HepG2 (cell line): ENCODE measurements around the gene GPR148. TPM values are rescaled to one million over a fixed set of nuclear protein-coding genes. Genes with fewer than 3 reads are reported as not detected.
A peak's percentile ranks its signal among the peaks of the same experiment; 100 is the strongest.

Source experiments
- ARNT2 ChIP-seq: sonication (generic); formaldehyde crosslinking; IDR thresholded peaks from 2 replicates; pipeline ENCODE4 v1.8.0; 2022; ENCODE audit warnings: mild to moderate bottlenecking, low read depth, missing genetic modification reagents, moderate library complexity
- DDIT3 ChIP-seq: sonication (generic); formaldehyde crosslinking; IDR thresholded peaks from 2 replicates; pipeline ENCODE4 v1.4.0; 2020; ENCODE audit warnings: mild to moderate bottlenecking, missing genetic modification reagents
- ERF ChIP-seq: IDR thresholded peaks from 2 replicates; pipeline ENCODE4 v1.6.1; 2018; ENCODE audit warnings: missing biosample characterization, missing genetic modification reagents
- FOSL1 ChIP-seq: sonication (generic); formaldehyde crosslinking; IDR thresholded peaks from 2 replicates; pipeline ENCODE4 v1.9.0; 2021; ENCODE audit warnings: missing genetic modification reagents, borderline replicate concordance
- GZF1 ChIP-seq: sonication (generic); formaldehyde crosslinking; IDR thresholded peaks from 2 replicates; pipeline ENCODE4 v1.5.1; 2020; ENCODE audit warnings: mild to moderate bottlenecking, missing genetic modification reagents
- HES4 ChIP-seq: sonication (generic); formaldehyde crosslinking; IDR thresholded peaks from 2 replicates; pipeline ENCODE4 v1.9.0; 2021; ENCODE audit warnings: mild to moderate bottlenecking, missing genetic modification reagents, borderline replicate concordance
- POLR2A ChIP-seq, 2 experiments: IDR thresholded peaks; 2 replicates each; pipeline ENCODE4 v1.6.1; 2011; ENCODE audit warnings: low read depth in 2 of 2, low read length in 2 of 2, mild to moderate bottlenecking in 1 of 2, moderate library complexity in 1 of 2; ENCODE audit not compliant: insufficient read depth in 1 of 2
- RELA ChIP-seq: sonication (generic); formaldehyde crosslinking; IDR thresholded peaks from 2 replicates; pipeline ENCODE4 v1.4.0; 2020; ENCODE audit warnings: missing genetic modification reagents
- SALL2 ChIP-seq: sonication (generic); formaldehyde crosslinking; IDR thresholded peaks from 2 replicates; pipeline ENCODE4 v1.8.1; 2023; ENCODE audit warnings: mild to moderate bottlenecking, missing genetic modification reagents, inconsistent platforms
- SAP130 ChIP-seq: IDR thresholded peaks from 2 replicates; pipeline ENCODE4 v1.6.1; 2016; ENCODE audit warnings: low read depth
- SOX5 ChIP-seq: IDR thresholded peaks from 2 replicates; pipeline ENCODE4 v1.6.1; 2016; ENCODE audit warnings: borderline replicate concordance
- TARDBP ChIP-seq: sonication (generic); formaldehyde crosslinking; IDR thresholded peaks from 2 replicates; pipeline ENCODE4 v1.8.0; 2022; ENCODE audit warnings: mild to moderate bottlenecking, missing genetic modification reagents
- TCF7L2 ChIP-seq: IDR thresholded peaks from 2 replicates; pipeline ENCODE4 v1.6.1; 2011; ENCODE audit warnings: mild to moderate bottlenecking, low read depth, low read length, moderate library complexity
- TMF1 ChIP-seq: sonication (generic); formaldehyde crosslinking; IDR thresholded peaks from 2 replicates; pipeline ENCODE4 v1.8.1; 2022; ENCODE audit warnings: low read depth, missing genetic modification reagents
- USF2 ChIP-seq, 2 experiments: sonication (generic) in 1 of 2; formaldehyde crosslinking in 1 of 2; IDR thresholded peaks; 2 replicates each; pipeline versions ENCODE4 v1.5.1 to v1.6.1; 2011 to 2020; ENCODE audit warnings: borderline replicate concordance in 1 of 2, low read depth in 1 of 2, low read length in 1 of 2, mild to moderate bottlenecking in 1 of 2, missing genetic modification reagents in 1 of 2, moderate library complexity in 1 of 2
- ZBTB33 ChIP-seq: sonication (generic); formaldehyde crosslinking; IDR thresholded peaks from 2 replicates; pipeline ENCODE4 v1.4.0; 2020; ENCODE audit warnings: missing genetic modification reagents
- ZBTB38 ChIP-seq: sonication (generic); formaldehyde crosslinking; IDR thresholded peaks from 2 replicates; pipeline ENCODE4 v1.5.1; 2020; ENCODE audit warnings: mild to moderate bottlenecking, missing genetic modification reagents
- ZFYVE20 ChIP-seq: sonication (generic); formaldehyde crosslinking; IDR thresholded peaks from 2 replicates; pipeline ENCODE4 v1.8.0; 2023; ENCODE audit warnings: low read depth, mild to moderate bottlenecking, moderate library complexity, missing genetic modification reagents, borderline replicate concordance
- ZNF382 ChIP-seq: sonication (generic); formaldehyde crosslinking; IDR thresholded peaks from 2 replicates; pipeline ENCODE4 v1.5.0; 2020; ENCODE audit warnings: missing genetic modification reagents, mild to moderate bottlenecking, borderline replicate concordance
- ZNF441 ChIP-seq: sonication (generic); formaldehyde crosslinking; IDR thresholded peaks from 2 replicates; pipeline ENCODE4 v1.7.0; 2021; ENCODE audit warnings: missing genetic modification reagents, borderline replicate concordance
- ZNF629 ChIP-seq: sonication (generic); formaldehyde crosslinking; conservative IDR thresholded peaks from 2 replicates; pipeline ENCODE4 v1.5.0; 2020; ENCODE audit warnings: missing genetic modification reagents
- ZNF674 ChIP-seq: sonication (generic); formaldehyde crosslinking; IDR thresholded peaks from 2 replicates; pipeline ENCODE4 v1.5.0; 2020; ENCODE audit warnings: low read depth, mild to moderate bottlenecking, missing genetic modification reagents
- ZNF781 ChIP-seq: sonication (generic); formaldehyde crosslinking; IDR thresholded peaks from 2 replicates; pipeline ENCODE4 v1.5.1; 2020; ENCODE audit warnings: borderline replicate concordance, mild to moderate bottlenecking, missing genetic modification reagents; ENCODE audit errors: not compliant biosample characterization
- ZNF784 ChIP-seq: sonication (generic); formaldehyde crosslinking; IDR thresholded peaks from 2 replicates; pipeline ENCODE4 v1.5.1; 2020; ENCODE audit warnings: missing genetic modification reagents, mild to moderate bottlenecking, borderline replicate concordance
- ZNF841 ChIP-seq: sonication (generic); formaldehyde crosslinking; IDR thresholded peaks from 2 replicates; pipeline ENCODE4 v1.8.1; 2023; ENCODE audit warnings: missing genetic modification reagents, borderline replicate concordance
- polyA plus RNA-seq, 8 experiments: library from polyadenylated mRNA; depleted of rRNA in 3 of 8; stranded (reverse) in 7 of 8; unstranded in 1 of 8; fragments of >200 nt; fragmentation: Illumina TruSeq in 4 of 8; extraction: Trizol in 4 of 8; gene quantifications; 2 replicates each; pipeline versions ENCODE4 v1.2.1 to v1.2.3, GENCODE V29; 2011 to 2016; ENCODE audit warnings: low read depth in 4 of 8, missing spikeins in 1 of 8, mixed read lengths in 1 of 8; ENCODE audit not compliant: insufficient read depth in 1 of 8
- total RNA-seq, 5 experiments: library from RNA; depleted of rRNA; stranded (reverse); fragments of >200 nt; fragmentation: Illumina TruSeq; extraction: Trizol; gene quantifications; 2 replicates each; pipeline ENCODE4 v1.2.3, GENCODE V29; 2016; ENCODE audit warnings: low read depth in 1 of 5

The GPR148 gene
- total and polyA plus RNA-seq, 2 of the 13 experiments (the other 11 are each of a cell fraction or from before 2014, with no cell fraction given): not detected

- TF ChIP-seq USF2 (IDR thresholded peaks at IDR 0.05; ENCODE audit: low read depth, low read length): no peak
- no peak for TF ChIP-seq USF2 (CRISPR knock-in tag; IDR thresholded peaks at IDR 0.05; ENCODE audit: borderline replicate concordance)
- TF ChIP-seq ZNF382 (CRISPR knock-in tag): no peak
- no peak for TF ChIP-seq TCF7L2
- TF ChIP-seq ZNF841 (CRISPR knock-in tag): 0 out of 2 replicates have a peak, but pooled peaks have one; percentile 43
- TF ChIP-seq ZBTB33 (CRISPR knock-in tag): no peak
- TF ChIP-seq ZNF441 (CRISPR knock-in tag): peak; percentile 78; the same call in 1 of the 2 replicates
- no peak for TF ChIP-seq SALL2 (CRISPR knock-in tag)
- no peak for TF ChIP-seq ZBTB38 (CRISPR knock-in tag)
- peak; percentile 84; the same call in 1 of the 2 replicates for TF ChIP-seq ZFYVE20 (CRISPR knock-in tag)
- no peak for TF ChIP-seq SOX5 (CRISPR knock-in tag)
- TF ChIP-seq HES4 (CRISPR knock-in tag): peak; percentile 84
- no peak for TF ChIP-seq GZF1
- peak; percentile 87 for TF ChIP-seq ARNT2 (CRISPR knock-in tag)
- no peak for TF ChIP-seq TARDBP (CRISPR knock-in tag)
- no peak for TF ChIP-seq ZNF629
- no peak for TF ChIP-seq FOSL1 (CRISPR knock-in tag)
- TF ChIP-seq POLR2A (IDR thresholded peaks at IDR 0.05; ENCODE audit: insufficient read depth in 1 of 2, low read depth in 2 of 2, low read length in 2 of 2): no peak
- peak; percentile 59; the same call in 1 of the 2 replicates for TF ChIP-seq TMF1
- TF ChIP-seq ZNF784 (CRISPR knock-in tag): no peak
- TF ChIP-seq SAP130: peak; percentile 47
- 0 out of 2 replicates have a peak, but pooled peaks have one; percentile 48 for TF ChIP-seq ZNF674 (CRISPR knock-in tag)
- TF ChIP-seq ZNF781 (CRISPR knock-in tag): no peak
- TF ChIP-seq ERF (CRISPR knock-in tag): peak; percentile 45; the same call in 1 of the 2 replicates
- TF ChIP-seq RELA (CRISPR knock-in tag): 0 out of 2 replicates have a peak, but pooled peaks have one; percentile 52
- TF ChIP-seq DDIT3 (CRISPR knock-in tag): no peak
Measured at GRCh38 chr2:130756053-130756873, 27.4 kb downstream of the GPR148 start (continued).
